ENCODE data around the gene ANKAR. TPM values are rescaled to one million over a fixed set of nuclear protein-coding genes. Genes with fewer than 3 reads are reported as not detected.
"Not testable (repeated sequence)": the region's sequence is repeated elsewhere in the genome, so short reads cannot be mapped to it uniquely, and the experiment has no call there.

The ANKAR gene
- total RNA-seq, 1 experiment from 2014 or later: 3.5 TPM

- DNase-seq (ENCODE audit: low spot score): no peak
- POLR2A ChIA-PET (ENCODE audit: low non-redundant PET): no interaction called here
- H3K36me3 ChIP-seq (ENCODE audit: insufficient read depth, low read length, poor library complexity, severe bottlenecking): peaks cover 14% of the 10 kb centered on the region
- peak overlapping the region; percentile 80 for H3K4me3 ChIP-seq (ENCODE audit: low read depth, low read length, poor library complexity, severe bottlenecking)
- H3K27ac ChIP-seq (ENCODE audit: low read depth, low read length, poor library complexity, severe bottlenecking): peak overlapping the region; percentile 84
- H3K27me3 ChIP-seq (replicated peaks; ENCODE audit: insufficient read depth, low read depth, low read length, poor library complexity): no peaks in the 10 kb centered on the region
- no peaks in the 10 kb centered on the region for H3K9me3 ChIP-seq (ENCODE audit: low read depth, low read length, poor library complexity, severe bottlenecking)
- intact Hi-C loops (cut with micrococcal nuclease; ENCODE audit: unreplicated experiment): loop anchor here (1.0 to 5.0 kb wide), 3 partner anchors 36 to 405 kb away; partner anchors contain the start of gene OSGEPL1
- CTCF ChIA-PET: no interaction called here
- no TSS peak for BruUV-seq (replicated peaks)
- no peak for TF ChIP-seq EZH2 (IDR thresholded peaks at IDR 0.05; ENCODE audit: borderline replicate concordance, low read depth, low read length, poor library complexity, severe bottlenecking)
- TF ChIP-seq, protein P1, sequence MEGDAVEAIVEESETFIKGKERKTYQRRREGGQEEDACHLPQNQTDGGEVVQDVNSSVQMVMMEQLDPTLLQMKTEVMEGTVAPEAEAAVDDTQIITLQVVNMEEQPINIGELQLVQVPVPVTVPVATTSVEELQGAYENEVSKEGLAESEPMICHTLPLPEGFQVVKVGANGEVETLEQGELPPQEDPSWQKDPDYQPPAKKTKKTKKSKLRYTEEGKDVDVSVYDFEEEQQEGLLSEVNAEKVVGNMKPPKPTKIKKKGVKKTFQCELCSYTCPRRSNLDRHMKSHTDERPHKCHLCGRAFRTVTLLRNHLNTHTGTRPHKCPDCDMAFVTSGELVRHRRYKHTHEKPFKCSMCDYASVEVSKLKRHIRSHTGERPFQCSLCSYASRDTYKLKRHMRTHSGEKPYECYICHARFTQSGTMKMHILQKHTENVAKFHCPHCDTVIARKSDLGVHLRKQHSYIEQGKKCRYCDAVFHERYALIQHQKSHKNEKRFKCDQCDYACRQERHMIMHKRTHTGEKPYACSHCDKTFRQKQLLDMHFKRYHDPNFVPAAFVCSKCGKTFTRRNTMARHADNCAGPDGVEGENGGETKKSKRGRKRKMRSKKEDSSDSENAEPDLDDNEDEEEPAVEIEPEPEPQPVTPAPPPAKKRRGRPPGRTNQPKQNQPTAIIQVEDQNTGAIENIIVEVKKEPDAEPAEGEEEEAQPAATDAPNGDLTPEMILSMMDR (conservative IDR thresholded peaks at IDR 0.05; ENCODE audit: low read depth, low read length): no peak
- peaks cover 9% of the 10 kb centered on the region for H3K4me1 ChIP-seq (ENCODE audit: insufficient read depth, low read length, poor library complexity, severe bottlenecking)
Observed at GRCh38 chr2:189661957-189662321, 12.5 kb upstream of the ANKAR start.

DNA sequence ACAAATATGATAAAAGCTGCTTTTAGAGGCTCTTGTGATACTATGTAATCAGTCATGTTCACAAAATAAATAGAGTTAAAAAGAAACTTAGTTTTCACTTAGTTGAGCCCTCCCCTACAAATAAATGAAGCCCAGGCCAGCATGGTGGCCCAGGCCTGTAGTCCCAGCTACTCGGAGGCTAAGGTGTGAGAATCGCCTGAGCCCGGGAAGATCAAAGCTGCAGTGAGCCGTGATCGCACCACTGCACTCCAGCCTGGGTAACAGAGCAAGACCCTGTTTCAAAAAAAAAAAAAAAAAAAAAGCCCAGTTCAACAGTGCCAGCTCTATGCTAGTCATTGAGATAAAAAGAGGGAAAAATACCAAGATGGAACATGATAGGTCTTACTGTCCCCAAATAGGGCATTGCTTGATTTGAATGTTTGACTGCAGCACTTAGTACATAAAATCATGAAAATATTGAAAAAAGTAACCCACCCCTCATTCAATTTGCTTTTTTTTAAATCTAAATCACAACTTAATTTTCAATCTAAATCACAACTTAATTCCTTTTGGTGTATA, 11.7 kb upstream of the ANKAR start:
- Histone ChIP-seq H3K27me3 (replicated peaks; ENCODE audit: insufficient read depth, low read depth, low read length, poor library complexity) (no peaks in the 10 kb centered on the region), H3K27ac (ENCODE audit: low read depth, low read length, poor library complexity, severe bottlenecking) (no peak overlapping the region), H3K9me3 (ENCODE audit: low read depth, low read length, poor library complexity, severe bottlenecking) (no peaks in the 10 kb centered on the region), H3K4me3 (ENCODE audit: low read depth, low read length, poor library complexity, severe bottlenecking) (peak overlapping the region; percentile 80), H3K36me3 (ENCODE audit: insufficient read depth, low read length, poor library complexity, severe bottlenecking) (peaks cover 22% of the 10 kb centered on the region), H3K4me1 (ENCODE audit: insufficient read depth, low read length, poor library complexity, severe bottlenecking) (peaks cover 9% of the 10 kb centered on the region)
- ChIA-PET POLR2A (ENCODE audit: low non-redundant PET) (interaction anchor here (0.6 kb wide), 1 partner anchor 140 kb away, joined by 3 read pairs; no protein-coding TSS in a partner anchor), CTCF (no interaction called here)
- no peak for DNase-seq (ENCODE audit: low spot score)
- intact Hi-C loops (cut with micrococcal nuclease; ENCODE audit: unreplicated experiment): loop anchor here (5.0 kb wide), 2 partner anchors 100 to 405 kb away; partner anchors contain the start of gene OSGEPL1
- TF ChIP-seq EZH2 (IDR thresholded peaks at IDR 0.05; ENCODE audit: borderline replicate concordance, low read depth, low read length, poor library complexity, severe bottlenecking): no peak
- TF ChIP-seq, protein P1 (conservative IDR thresholded peaks at IDR 0.05; ENCODE audit: low read depth, low read length): no peak
- BruUV-seq (replicated peaks): no TSS peak

DNA sequence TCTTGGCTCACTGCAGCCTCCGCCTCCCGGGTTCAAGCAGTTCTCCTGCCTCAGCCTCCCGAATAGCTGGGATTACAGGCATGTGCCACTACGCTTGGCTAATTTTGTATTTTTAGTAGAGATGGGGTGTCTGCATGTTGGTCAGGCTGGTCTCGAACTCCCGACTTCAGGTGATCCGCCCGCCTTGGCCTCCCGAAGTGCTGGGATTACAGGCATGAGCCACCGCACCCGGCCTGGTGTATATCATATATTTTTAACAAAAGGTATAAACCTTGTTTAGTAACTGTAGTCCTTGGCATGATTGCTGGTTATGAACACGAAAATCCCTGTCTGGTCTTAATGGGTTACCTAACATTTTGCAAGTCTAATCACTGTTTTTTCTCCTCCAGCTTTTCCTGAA, 11.2 kb upstream of the ANKAR start:
- peaks cover 28% of the 10 kb centered on the region for H3K36me3 ChIP-seq (ENCODE audit: insufficient read depth, low read length, poor library complexity, severe bottlenecking)

DNA sequence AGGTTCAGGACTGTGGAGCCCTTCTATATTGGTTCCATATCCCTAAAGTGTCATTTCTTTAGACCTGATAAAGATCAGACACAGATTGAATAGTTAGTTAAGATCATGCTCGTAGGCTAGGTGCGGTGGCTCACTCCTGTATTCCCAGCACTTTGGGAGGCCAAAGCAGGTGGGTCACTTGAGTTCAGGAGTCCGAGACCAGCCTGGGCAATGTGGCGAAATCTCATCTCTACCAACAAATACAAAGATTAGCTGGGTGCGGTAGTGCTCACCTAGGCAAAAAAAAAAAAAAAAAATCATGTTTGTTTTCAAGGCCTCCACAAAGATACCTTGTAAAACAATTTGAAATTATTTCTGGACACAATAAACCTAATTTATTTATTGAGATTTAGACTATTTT, 4.6 kb upstream of the ANKAR start:
- POLR2A ChIA-PET (ENCODE audit: low non-redundant PET): no interaction called here
- no TSS peak for BruUV-seq (replicated peaks)
- Histone ChIP-seq H3K27ac (ENCODE audit: low read depth, low read length, poor library complexity, severe bottlenecking) (no peak overlapping the region), H3K9me3 (ENCODE audit: low read depth, low read length, poor library complexity, severe bottlenecking) (no peaks in the 10 kb centered on the region), H3K4me1 (ENCODE audit: insufficient read depth, low read length, poor library complexity, severe bottlenecking) (peaks cover 7% of the 10 kb centered on the region), H3K4me3 (ENCODE audit: low read depth, low read length, poor library complexity, severe bottlenecking) (no peak overlapping the region), H3K27me3 (replicated peaks; ENCODE audit: insufficient read depth, low read depth, low read length, poor library complexity) (no peaks in the 10 kb centered on the region), H3K36me3 (ENCODE audit: insufficient read depth, low read length, poor library complexity, severe bottlenecking) (peaks cover 49% of the 10 kb centered on the region)
- CTCF ChIA-PET: no interaction called here
- intact Hi-C loops (cut with micrococcal nuclease; ENCODE audit: unreplicated experiment): no loop called here
- no peak for DNase-seq (ENCODE audit: low spot score)
- TF ChIP-seq, protein P1 (conservative IDR thresholded peaks at IDR 0.05; ENCODE audit: low read depth, low read length): no peak
- no peak for TF ChIP-seq EZH2 (IDR thresholded peaks at IDR 0.05; ENCODE audit: borderline replicate concordance, low read depth, low read length, poor library complexity, severe bottlenecking)

More for the DNA sequence above, 11.2 kb upstream of the ANKAR start:
- CTCF ChIA-PET; H3K27me3 ChIP-seq (replicated peaks; ENCODE audit: insufficient read depth, low read depth, low read length, poor library complexity); H3K4me1 ChIP-seq (ENCODE audit: insufficient read depth, low read length, poor library complexity, severe bottlenecking); H3K9me3 ChIP-seq (ENCODE audit: low read depth, low read length, poor library complexity, severe bottlenecking); H3K4me3 ChIP-seq (ENCODE audit: low read depth, low read length, poor library complexity, severe bottlenecking); BruUV-seq (replicated peaks); H3K27ac ChIP-seq (ENCODE audit: low read depth, low read length, poor library complexity, severe bottlenecking); DNase-seq (ENCODE audit: low spot score): not testable (repeated sequence)
- POLR2A ChIA-PET (ENCODE audit: low non-redundant PET): interaction anchor here (0.6 kb wide), 1 partner anchor 141 kb away, joined by 3 read pairs; no protein-coding TSS in a partner anchor
- intact Hi-C loops (cut with micrococcal nuclease; ENCODE audit: unreplicated experiment): loop anchor here (5.0 kb wide), 2 partner anchors 99 to 404 kb away; partner anchors contain the start of gene OSGEPL1
